H1 (cell line): Measurements from ENCODE around the gene FHIT. TPM values are rescaled to one million over a fixed set of nuclear protein-coding genes. Genes with fewer than 3 reads are reported as not detected.

ENCODE experiments used
- CTCF ChIA-PET: fragments of 300-600 bp; sonication (Branson Sonifier 250); formaldehyde crosslinking; loops from one replicate; lab custom pipeline; 2021; ENCODE audit not compliant: partially characterized antibody; lab: Charles Lee
- POLR2A ChIA-PET: fragments of 300-600 bp; sonication (Branson Sonifier 250); formaldehyde crosslinking; loops from one replicate; lab custom pipeline; 2021; ENCODE audit warnings: inconsistent platforms; ENCODE audit not compliant: partially characterized antibody; lab: Charles Lee
- DNase-seq, 2 experiments: peaks; one replicate each; pipeline versions ENCODE4 v3.0.0 to v3.0.0-alpha.2; 2010 to 2022; ENCODE audit warnings: low spot score in 2 of 2, low read depth in 1 of 2, mixed read lengths in 1 of 2
- FAIRE-seq: peaks from 2 replicates; lab custom pipeline; 2011; peaks lifted over from hg19 to GRCh38; lab: Jason Lieb, UNC
- H2AFZ ChIP-seq: 2 replicates; pipeline ENCODE4 v1.8.1; 2012; ENCODE audit warnings: low read length, inconsistent platforms
- H2AK5ac ChIP-seq: 2 replicates; pipeline ENCODE4 v1.6.1; 2013; ENCODE audit warnings: low read depth, low read length
- H2BK120ac ChIP-seq: replicated peaks from 2 replicates; pipeline ENCODE3; 2013; ENCODE audit warnings: low read depth, low read length, inconsistent platforms
- H2BK12ac ChIP-seq: 2 replicates; pipeline ENCODE4 v1.6.1; 2013; ENCODE audit warnings: low read depth, low read length
- H2BK15ac ChIP-seq: 2 replicates; pipeline ENCODE4 v1.6.1; 2013; ENCODE audit warnings: low read length
- H2BK20ac ChIP-seq: 2 replicates; pipeline ENCODE4 v1.6.1; 2013; ENCODE audit warnings: low read length
- H2BK5ac ChIP-seq: 2 replicates; pipeline ENCODE4 v1.6.1; 2013; ENCODE audit warnings: low read depth, low read length
- H3K14ac ChIP-seq: 2 replicates; pipeline ENCODE4 v1.6.1; 2013; ENCODE audit warnings: inconsistent platforms; ENCODE audit not compliant: insufficient read length
- H3K18ac ChIP-seq: 2 replicates; pipeline ENCODE4 v1.6.1; 2013; ENCODE audit warnings: low read length; ENCODE audit errors: extremely low read depth
- H3K23ac ChIP-seq: 2 replicates; pipeline ENCODE4 v1.6.1; 2013; ENCODE audit warnings: inconsistent platforms; ENCODE audit not compliant: insufficient read length
- H3K23me2 ChIP-seq: 2 replicates; pipeline ENCODE4 v1.6.1; 2013; ENCODE audit warnings: low read depth, low read length
- H3K27ac ChIP-seq: 2 replicates; pipeline ENCODE4 v1.6.1; 2011; ENCODE audit warnings: low read depth, low read length, inconsistent platforms
- H3K27me3 ChIP-seq, 4 experiments: replicated peaks in 1 of 4; 1 replicate in 1 of 4; 2 replicates in 3 of 4; pipeline versions ENCODE4 v1.6.1 to v1.8.1; 2011 to 2013; ENCODE audit warnings: low read length in 3 of 4, mild to moderate bottlenecking in 3 of 4, inconsistent platforms in 2 of 4, mixed read lengths in 2 of 4, moderate library complexity in 1 of 4; ENCODE audit not compliant: control insufficient read depth in 3 of 4, insufficient read depth in 3 of 4; ENCODE audit errors: extremely low read depth in 1 of 4
- H3K36me3 ChIP-seq, 4 experiments: 2 replicates each; pipeline versions ENCODE4 v1.6.1 to v1.8.1; 2011 to 2013; ENCODE audit warnings: mild to moderate bottlenecking in 4 of 4, low read length in 3 of 4, moderate library complexity in 2 of 4, control low read depth in 1 of 4, inconsistent platforms in 1 of 4; ENCODE audit not compliant: insufficient read depth in 4 of 4, control insufficient read depth in 2 of 4
- H3K4ac ChIP-seq: replicated peaks from 2 replicates; pipeline ENCODE3; 2013; ENCODE audit warnings: low read length, low read depth, mixed read lengths, inconsistent platforms; ENCODE audit not compliant: insufficient read length
- H3K4me1 ChIP-seq, 4 experiments: replicated peaks in 1 of 4; 1 replicate in 1 of 4; 2 replicates in 3 of 4; pipeline versions ENCODE4 v1.6.1 to v1.8.1; 2011 to 2013; ENCODE audit warnings: low read length in 3 of 4, inconsistent platforms in 2 of 4, mixed read lengths in 1 of 4; ENCODE audit not compliant: insufficient read depth in 4 of 4, control insufficient read depth in 3 of 4
- H3K4me2 ChIP-seq, 2 experiments: 2 replicates each; pipeline versions ENCODE4 v1.6.1 to v1.8.1; 2011 to 2013; ENCODE audit warnings: low read depth in 2 of 2, low read length in 2 of 2, control low read depth in 1 of 2, inconsistent platforms in 1 of 2, mild to moderate bottlenecking in 1 of 2; ENCODE audit not compliant: insufficient read depth in 1 of 2
- H3K4me3 ChIP-seq, 4 experiments: fragments of 200-600, 300-600 bp in 1 of 4; sonication (generic), shearing (Covaris generic), sonication (Bioruptor Twin) in 1 of 4; 2 replicates each; pipeline versions ENCODE4 v1.5.1 to v1.8.1; 2011 to 2016; ENCODE audit warnings: low read length in 4 of 4, low read depth in 3 of 4, control low read depth in 2 of 4, inconsistent platforms in 2 of 4, mild to moderate bottlenecking in 2 of 4, mixed read lengths in 1 of 4, moderate library complexity in 1 of 4; ENCODE audit not compliant: insufficient read depth in 2 of 4; ENCODE audit errors: extremely low read depth in 1 of 4
- H3K56ac ChIP-seq: replicated peaks from 2 replicates; pipeline ENCODE3; 2013; ENCODE audit warnings: low read depth, mild to moderate bottlenecking, mixed read lengths, low read length, inconsistent platforms; ENCODE audit not compliant: insufficient read length
- H3K79me1 ChIP-seq: 2 replicates; pipeline ENCODE4 v1.6.1; 2013; ENCODE audit warnings: low read depth, low read length, control low read depth
- H3K79me2 ChIP-seq, 2 experiments: 2 replicates each; pipeline versions ENCODE4 v1.6.1 to v1.8.1; 2012 to 2013; ENCODE audit warnings: low read length in 2 of 2, mild to moderate bottlenecking in 2 of 2, inconsistent platforms in 1 of 2; ENCODE audit not compliant: insufficient read depth in 2 of 2, control insufficient read depth in 1 of 2
- H3K9ac ChIP-seq, 4 experiments: replicated peaks in 1 of 4; 1 replicate in 1 of 4; 2 replicates in 3 of 4; pipeline versions ENCODE4 v1.6.1 to v1.8.1; 2011 to 2013; ENCODE audit warnings: low read depth in 3 of 4, low read length in 3 of 4, control low read depth in 2 of 4, mild to moderate bottlenecking in 2 of 4, moderate library complexity in 2 of 4, inconsistent platforms in 1 of 4; ENCODE audit errors: extremely low read depth in 1 of 4
- H3K9me3 ChIP-seq, 2 experiments: 2 replicates each; pipeline versions ENCODE4 v1.6.1 to v1.8.1; 2012 to 2013; ENCODE audit warnings: mild to moderate bottlenecking in 2 of 2, moderate library complexity in 2 of 2, control low read depth in 1 of 2, inconsistent platforms in 1 of 2, low read depth in 1 of 2, low read length in 1 of 2, mixed read lengths in 1 of 2; ENCODE audit not compliant: insufficient read depth in 2 of 2
- H4K20me1 ChIP-seq, 2 experiments: replicated peaks in 1 of 2; 2 replicates each; pipeline versions ENCODE3 to v1.8.1; 2011 to 2013; ENCODE audit warnings: inconsistent platforms in 2 of 2, low read length in 2 of 2, mild to moderate bottlenecking in 1 of 2; ENCODE audit not compliant: insufficient read depth in 2 of 2, control insufficient read depth in 1 of 2
- H4K5ac ChIP-seq: 2 replicates; pipeline ENCODE4 v1.6.1; 2013; ENCODE audit warnings: low read length, low read depth, mixed read lengths, inconsistent platforms; ENCODE audit not compliant: insufficient read length
- H4K8ac ChIP-seq: 2 replicates; pipeline ENCODE4 v1.8.0; 2013; ENCODE audit warnings: mild to moderate bottlenecking, moderate library complexity, low read length, inconsistent platforms; ENCODE audit not compliant: insufficient read depth; ENCODE audit errors: extremely low read depth
- H4K91ac ChIP-seq: replicated peaks from 2 replicates; pipeline ENCODE3; 2013; ENCODE audit warnings: low read length, mixed read lengths, inconsistent platforms; ENCODE audit not compliant: insufficient read length
- CREB1 ChIP-seq: IDR thresholded peaks from 2 replicates; pipeline ENCODE4 v1.6.1; 2012; ENCODE audit warnings: inconsistent platforms
- RXRA ChIP-seq: IDR thresholded peaks from 2 replicates; pipeline ENCODE4 v1.6.1; 2011; ENCODE audit warnings: low read depth, mild to moderate bottlenecking, low read length, moderate library complexity; ENCODE audit not compliant: insufficient read depth
- WGBS, 2 experiments: shearing (Covaris generic) in 1 of 2; methylation state at CpG; one replicate each; pipeline versions ENCODE4 v1.1.6 to v1.1.7; 2013 to 2015; ENCODE audit warnings: low lambda C conversion rate in 2 of 2, mixed read lengths in 2 of 2, inconsistent platforms in 1 of 2, low coverage in 1 of 2, missing lambda C conversion rate in 1 of 2; ENCODE audit not compliant: insufficient replicate concordance in 2 of 2, insufficient coverage in 1 of 2, insufficient read length in 1 of 2; ENCODE audit errors: extremely low coverage in 1 of 2, missing lambda C conversion rate in 1 of 2; 5-methylcytosine and 5-hydroxymethylcytosine counted together
- polyA plus RNA-seq, 7 experiments: library from polyadenylated mRNA; depleted of rRNA in 3 of 7; stranded (reverse) in 5 of 7; unstranded in 2 of 7; fragments of >200 nt in 5 of 7; fragments of 200-250 nt in 2 of 7; gene quantifications; 1 replicate in 5 of 7; 2 replicates in 1 of 7; 4 replicates in 1 of 7; pipeline versions ENCODE4 v1.2.1 to v1.2.3, GENCODE V29; 2011 to 2013; ENCODE audit warnings: missing spikeins in 2 of 7, mixed read lengths in 2 of 7
- total RNA-seq: library from RNA; stranded (reverse); fragmentation: NEBNext Ultra II Directional; extraction: Animal tissue kit (Norgen Biotek cat#: 25700); gene quantifications from 2 replicates; pipeline ENCODE4 v1.2.1, GENCODE V29; 2021

FHIT gene
- total and polyA plus RNA-seq, 2 of the 8 experiments (the other 6 are each of a cell fraction or from before 2014, with no cell fraction given): 1.2 to 3.2 TPM

DNA sequence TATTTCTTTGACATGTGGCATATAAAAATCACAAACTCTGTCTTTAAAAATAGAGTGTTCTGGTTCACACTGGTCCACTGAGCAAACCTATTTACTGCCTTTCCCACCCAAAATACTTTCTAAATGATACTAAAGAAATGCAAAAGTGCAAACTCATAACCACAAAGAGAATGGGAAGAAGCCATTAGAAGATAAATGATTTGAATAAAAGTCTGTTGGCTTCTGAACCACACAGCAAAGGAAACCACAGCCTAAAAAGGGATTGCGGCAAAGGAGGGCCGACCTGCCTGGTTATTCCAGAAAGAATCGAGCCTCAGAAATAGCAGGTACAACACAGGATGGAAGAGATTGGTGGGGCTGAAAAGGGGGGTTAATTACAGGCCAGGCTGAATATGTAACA, 599.5 kb downstream of the FHIT start:
- Histone ChIP-seq H3K4ac (no peak overlapping the region), H3K23ac (no peak overlapping the region), H3K23me2 (no peaks in the 10 kb centered on the region), H2BK20ac (peak overlapping the region; percentile 54; the same call in 1 of the 2 replicates), H3K4me3 (no peak overlapping the region), H2AFZ (no peak overlapping the region), H4K91ac (no peak overlapping the region), H4K20me1 (no peaks in the 10 kb centered on the region), H2AK5ac (no peak overlapping the region), H2BK12ac (no peak overlapping the region), H3K9me3 (no peaks in the 10 kb centered on the region), H2BK5ac (no peak overlapping the region), H3K79me2 (no peaks in the 10 kb centered on the region), H3K4me2 (no peak overlapping the region), H2BK15ac (no peak overlapping the region), H3K14ac (no peak overlapping the region), H3K56ac (no peak overlapping the region), H4K8ac (no peak overlapping the region), H2BK120ac (no peak overlapping the region), H3K4me1 (peaks cover 0 to 2% (median 0%) of the 10 kb centered on the region in 4 experiments; a peak in 2 of 7 replicates), H3K9ac (no peak overlapping the region), H3K27ac (no peak overlapping the region), H3K36me3 (no peaks in the 10 kb centered on the region), H3K79me1 (no peaks in the 10 kb centered on the region), H3K27me3 (no peaks in the 10 kb centered on the region; a peak in 1 of 7 replicates), H3K18ac (no peak overlapping the region), H4K5ac (no peak overlapping the region)
- FAIRE-seq (no peak), DNase-seq (no peak)
- WGBS, 2 experiments: 60% methylated on average over 3 of the region's 3 CpGs; no CpG with 5 or more reads in 1 of the 2 experiments
- TF ChIP-seq RXRA: no peak
- TF ChIP-seq CREB1: no peak
- CTCF ChIA-PET: interaction anchor here (1.1 kb wide), 1 partner anchor 19 kb away, joined by 3 read pairs; no protein-coding TSS in a partner anchor
- POLR2A ChIA-PET: no interaction called here
